A673 (cell line): Measurements from ENCODE around the gene NUDT2. TPM values are rescaled to one million over a fixed set of nuclear protein-coding genes. Genes with fewer than 3 reads are reported as not detected.

Experiments
- BruUV-seq: library from RNA; stranded (reverse); fragments of 400-500 nt; replicated peaks from 2 replicates; lab custom pipeline; 2021; lab: Mats Ljungman, UMichigan
- CTCF ChIA-PET: fragments of 300-600 bp; sonication (Branson Sonifier 250); formaldehyde crosslinking; loops from one replicate; lab custom pipeline; 2022; ENCODE audit warnings: antibody characterized with exemption; lab: Charles Lee
- POLR2A ChIA-PET: fragments of 300-600 bp; sonication (Branson Sonifier 250); formaldehyde crosslinking; loops from one replicate; lab custom pipeline; 2022; ENCODE audit warnings: antibody characterized with exemption; ENCODE audit not compliant: low non-redundant PET; lab: Charles Lee
- DNase-seq: peaks from one replicate; pipeline ENCODE4 v3.0.0-alpha.2; 2015; ENCODE audit warnings: low spot score
- H3K27ac ChIP-seq: fragments of 200-600 bp; sonication (generic); 2 replicates; pipeline ENCODE4 v1.5.1; 2016; ENCODE audit warnings: mixed run types, low read depth, mild to moderate bottlenecking, mixed read lengths, antibody characterized with exemption, low read length; ENCODE audit not compliant: poor library complexity, severe bottlenecking
- H3K27me3 ChIP-seq: fragments of 200-600 bp; sonication (generic); replicated peaks from 2 replicates; pipeline ENCODE4 v1.6.1; 2017; ENCODE audit warnings: mixed run types, low read depth, mild to moderate bottlenecking, mixed read lengths, antibody characterized with exemption, low read length; ENCODE audit not compliant: insufficient read depth, poor library complexity
- H3K36me3 ChIP-seq: fragments of 200-600 bp; sonication (generic); 2 replicates; pipeline ENCODE4 v1.6.1; 2016; ENCODE audit warnings: mixed run types, mild to moderate bottlenecking, mixed read lengths, antibody characterized with exemption, low read length; ENCODE audit not compliant: insufficient read depth, poor library complexity, severe bottlenecking
- H3K4me1 ChIP-seq: fragments of 200-600 bp; sonication (generic); 2 replicates; pipeline ENCODE4 v1.6.1; 2017; ENCODE audit warnings: mixed run types, mild to moderate bottlenecking, mixed read lengths, antibody characterized with exemption, low read length; ENCODE audit not compliant: insufficient read depth, poor library complexity, severe bottlenecking
- H3K4me3 ChIP-seq: fragments of 200-600 bp; sonication (generic); 2 replicates; pipeline ENCODE4 v1.5.1; 2016; ENCODE audit warnings: low read depth, mixed run types, mild to moderate bottlenecking, mixed read lengths, low read length; ENCODE audit not compliant: poor library complexity, severe bottlenecking
- H3K9me3 ChIP-seq: fragments of 200-600 bp; sonication (generic); 2 replicates; pipeline ENCODE4 v1.6.1; 2016; ENCODE audit warnings: mixed run types, low read depth, mild to moderate bottlenecking, mixed read lengths, antibody characterized with exemption, low read length; ENCODE audit not compliant: poor library complexity, severe bottlenecking
- CTCF ChIP-seq: fragments of 300-800, 200-600 bp; sonication (generic); conservative IDR thresholded peaks from 2 replicates; pipeline ENCODE4 v1.5.1; 2017; ENCODE audit warnings: low read depth, mild to moderate bottlenecking, antibody characterized with exemption, low read length, moderate library complexity, mixed read lengths
- EZH2 ChIP-seq: fragments of 200-600 bp; sonication (generic); IDR thresholded peaks from 2 replicates; pipeline ENCODE4 v1.6.1; 2017; ENCODE audit warnings: borderline replicate concordance, low read depth, mild to moderate bottlenecking, mixed read lengths, antibody characterized with exemption, low read length; ENCODE audit not compliant: poor library complexity, severe bottlenecking
- intact Hi-C: fragments of 100-400 bp; cut with micrococcal nuclease; formaldehyde crosslinking; loops from one replicate; pipeline ENCODE4 v1.10.0; 2022; ENCODE audit not compliant: unreplicated experiment
- total RNA-seq: library from RNA; stranded (reverse); gene quantifications from 2 replicates; pipeline ENCODE4 v1.2.3, GENCODE V29; 2021

The NUDT2 gene
- total RNA-seq, 1 experiment from 2014 or later: 19.1 TPM

- peak; percentile 68 for DNase-seq
Measured at GRCh38 chr9:34332076-34332964, 3.0 kb downstream of the NUDT2 start.

GRCh38 chr9:34333836-34334235 is 4.5 kb downstream of the NUDT2 start:
- no TSS peak for BruUV-seq
- DNase-seq: no peak
- no peaks in the 10 kb centered on the region for H3K27me3 ChIP-seq
- peaks cover 6% of the 10 kb centered on the region for H3K4me1 ChIP-seq
- ChIA-PET POLR2A (no interaction called here), CTCF (interaction anchor here (1.0 to 2.2 kb wide), 2 partner anchors 45 to 70 kb away, joined by 4 to 20 read pairs; no protein-coding TSS in a partner anchor)
- intact Hi-C loops: loop anchor here (5.0 kb wide), 2 partner anchors 213 to 258 kb away; no protein-coding TSS in a partner anchor
- peaks cover 3% of the 10 kb centered on the region for H3K36me3 ChIP-seq
- no peaks in the 10 kb centered on the region for H3K9me3 ChIP-seq
- H3K27ac ChIP-seq: no peak overlapping the region
- H3K4me3 ChIP-seq: no peak overlapping the region
- TF ChIP-seq EZH2 (no peak), CTCF (no peak)

More at GRCh38 chr9:34332076-34332964, 3.0 kb downstream of the NUDT2 start:
- Histone ChIP-seq H3K36me3 (no peaks in the 10 kb centered on the region), H3K27ac (no peak overlapping the region), H3K9me3 (no peaks in the 10 kb centered on the region), H3K27me3 (no peaks in the 10 kb centered on the region), H3K4me1 (peaks cover 11% of the 10 kb centered on the region), H3K4me3 (no peak overlapping the region)
- intact Hi-C loops: loop anchor here (1.0 to 5.0 kb wide), 4 partner anchors 47 to 260 kb away; no protein-coding TSS in a partner anchor
- POLR2A ChIA-PET: interaction anchor here (0.6 kb wide), 1 partner anchor 129 kb away, joined by 6 read pairs; no protein-coding TSS in a partner anchor
- no peak for TF ChIP-seq EZH2
- TF ChIP-seq CTCF: peak; percentile 70
- no TSS peak for BruUV-seq
- CTCF ChIA-PET: interaction anchor here (1.1 to 2.2 kb wide), 3 partner anchors 47 to 271 kb away, joined by 4 to 20 read pairs (median 8); no protein-coding TSS in a partner anchor

GRCh38 chr9:34334337-34334824 is 5.0 kb downstream of the NUDT2 start:
- H3K27ac ChIP-seq: no peak overlapping the region
- H3K4me1 ChIP-seq: peaks cover 6% of the 10 kb centered on the region
- POLR2A ChIA-PET: no interaction called here
- no peaks in the 10 kb centered on the region for H3K9me3 ChIP-seq
- H3K4me3 ChIP-seq: no peak overlapping the region
- no peak for DNase-seq
- CTCF ChIA-PET: interaction anchor here (1.0 kb wide), 1 partner anchor 69 kb away, joined by 4 read pairs; no protein-coding TSS in a partner anchor
- no TSS peak for BruUV-seq
- H3K27me3 ChIP-seq: no peaks in the 10 kb centered on the region
- intact Hi-C loops: loop anchor here (5.0 kb wide), 2 partner anchors 213 to 258 kb away; no protein-coding TSS in a partner anchor
- peaks cover 8% of the 10 kb centered on the region for H3K36me3 ChIP-seq
- no peak for TF ChIP-seq EZH2
- TF ChIP-seq CTCF: no peak
